Nephron progenitor cell (in vitro differentiated cells): ENCODE measurements around the gene SOCS6.
A peak's percentile ranks its signal among the peaks of the same experiment; 100 is the strongest.
"Not testable (repeated sequence)": the region's sequence is repeated elsewhere in the genome, so short reads cannot be mapped to it uniquely, and the experiment has no call there.

Experiments used
- DNase-seq: peaks from one replicate; pipeline ENCODE4 v3.0.0; 2021
- H3K27ac Mint-ChIP-seq: 2 replicates; pipeline ENCODE4 v1.8.0; 2021; ENCODE audit warnings: mild to moderate bottlenecking, moderate library complexity, mixed read lengths
- H3K27me3 Mint-ChIP-seq: 2 replicates; pipeline ENCODE4 v1.8.0; 2021; ENCODE audit warnings: mild to moderate bottlenecking, low read depth, mixed read lengths; ENCODE audit not compliant: poor library complexity
- H3K36me3 Mint-ChIP-seq: 2 replicates; pipeline ENCODE4 v1.8.0; 2021; ENCODE audit warnings: low read depth, mixed read lengths
- H3K4me1 Mint-ChIP-seq: 2 replicates; pipeline ENCODE4 v1.8.0; 2021; ENCODE audit warnings: mixed read lengths
- H3K4me3 Mint-ChIP-seq: 2 replicates; pipeline ENCODE4 v1.8.0; 2021; ENCODE audit warnings: mild to moderate bottlenecking, moderate library complexity, mixed read lengths
- H3K9me3 Mint-ChIP-seq: 2 replicates; pipeline ENCODE4 v1.8.0; 2021; ENCODE audit warnings: mild to moderate bottlenecking, moderate library complexity, mixed read lengths
- TF ChIP-seq, protein P1 (sequence below): fragments of 200-600 bp; sonication (generic); IDR thresholded peaks from 2 replicates; pipeline ENCODE4 v1.5.0; 2021; ENCODE audit warnings: antibody characterized with exemption

The SOCS6 gene

DNA sequence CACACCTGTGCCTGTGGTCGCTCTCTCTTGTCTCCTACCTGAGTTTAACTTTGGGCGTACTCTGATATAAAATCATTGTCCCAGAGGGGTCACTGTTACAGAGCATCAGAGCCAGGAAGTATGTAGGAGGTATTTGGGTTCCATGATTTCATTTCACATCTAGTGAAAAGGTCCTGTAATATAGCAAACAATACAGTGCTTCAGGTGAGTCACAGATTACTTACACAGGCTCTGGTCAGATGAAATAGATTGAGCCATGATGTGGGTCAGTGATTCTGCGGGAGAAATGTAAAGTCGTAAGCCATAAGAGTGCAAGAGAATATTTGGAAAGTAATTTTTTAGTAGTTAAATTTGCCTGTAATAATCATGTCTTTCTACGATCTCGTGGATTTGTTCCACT, 70.2 kb downstream of the SOCS6 start:
- H3K4me3 Mint-ChIP-seq, result no peak overlapping the region
- no peak overlapping the region for H3K27ac Mint-ChIP-seq
- peaks cover under 1% of the 10 kb centered on the region for H3K36me3 Mint-ChIP-seq
- TF ChIP-seq, protein P1, sequence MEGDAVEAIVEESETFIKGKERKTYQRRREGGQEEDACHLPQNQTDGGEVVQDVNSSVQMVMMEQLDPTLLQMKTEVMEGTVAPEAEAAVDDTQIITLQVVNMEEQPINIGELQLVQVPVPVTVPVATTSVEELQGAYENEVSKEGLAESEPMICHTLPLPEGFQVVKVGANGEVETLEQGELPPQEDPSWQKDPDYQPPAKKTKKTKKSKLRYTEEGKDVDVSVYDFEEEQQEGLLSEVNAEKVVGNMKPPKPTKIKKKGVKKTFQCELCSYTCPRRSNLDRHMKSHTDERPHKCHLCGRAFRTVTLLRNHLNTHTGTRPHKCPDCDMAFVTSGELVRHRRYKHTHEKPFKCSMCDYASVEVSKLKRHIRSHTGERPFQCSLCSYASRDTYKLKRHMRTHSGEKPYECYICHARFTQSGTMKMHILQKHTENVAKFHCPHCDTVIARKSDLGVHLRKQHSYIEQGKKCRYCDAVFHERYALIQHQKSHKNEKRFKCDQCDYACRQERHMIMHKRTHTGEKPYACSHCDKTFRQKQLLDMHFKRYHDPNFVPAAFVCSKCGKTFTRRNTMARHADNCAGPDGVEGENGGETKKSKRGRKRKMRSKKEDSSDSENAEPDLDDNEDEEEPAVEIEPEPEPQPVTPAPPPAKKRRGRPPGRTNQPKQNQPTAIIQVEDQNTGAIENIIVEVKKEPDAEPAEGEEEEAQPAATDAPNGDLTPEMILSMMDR, result no peak
- peaks cover under 1% of the 10 kb centered on the region for H3K9me3 Mint-ChIP-seq
- no peak for DNase-seq
- peaks cover 10% of the 10 kb centered on the region for H3K4me1 Mint-ChIP-seq
- no peaks in the 10 kb centered on the region for H3K27me3 Mint-ChIP-seq

DNA sequence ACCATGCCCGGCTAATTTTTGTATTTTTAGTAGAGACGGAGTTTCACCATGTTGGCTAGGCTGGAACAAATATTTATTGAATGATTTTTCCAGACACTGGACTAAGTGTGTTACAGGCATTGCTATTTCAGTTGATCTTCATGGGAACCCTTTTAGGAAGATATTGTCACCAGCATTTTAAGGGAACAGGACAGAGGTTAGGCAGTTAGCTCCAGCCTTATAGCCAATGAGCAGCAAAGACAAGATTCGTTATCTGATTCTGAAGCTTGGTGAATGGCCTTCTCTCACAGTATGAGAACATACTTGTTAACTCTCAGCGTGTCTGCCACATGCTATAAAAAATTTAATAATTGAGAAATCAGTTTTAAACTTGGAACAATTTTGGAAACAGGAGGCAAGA, 73.4 kb downstream of the SOCS6 start:
- no peak for DNase-seq
- Mint-ChIP-seq H3K9me3 (no peaks in the 10 kb centered on the region), H3K27ac (no peak overlapping the region), H3K4me3 (no peak overlapping the region), H3K4me1 (peaks cover 14% of the 10 kb centered on the region), H3K36me3 (no peaks in the 10 kb centered on the region), H3K27me3 (no peaks in the 10 kb centered on the region)
- TF ChIP-seq, protein P1, result no peak

DNA sequence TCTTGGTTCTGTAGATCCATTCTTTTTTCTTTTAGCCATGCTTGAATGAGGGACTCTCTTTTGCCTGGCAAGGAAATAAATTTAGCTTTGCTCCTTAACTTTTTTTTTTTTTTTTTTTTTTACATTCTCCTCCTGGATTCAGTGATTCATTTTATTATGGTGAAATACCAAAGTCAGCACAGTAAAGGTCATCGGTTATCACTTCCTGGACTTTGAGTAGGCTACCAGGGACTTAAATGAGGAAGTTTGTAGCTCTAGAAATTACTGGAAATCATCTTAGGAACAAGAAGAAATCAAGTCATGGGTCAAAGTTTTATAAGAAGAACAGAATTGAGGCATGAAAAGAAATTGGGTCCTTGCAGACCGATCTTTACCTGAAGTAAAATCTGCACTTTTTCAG, 75.0 kb downstream of the SOCS6 start:
- TF ChIP-seq, protein P1, result no peak
- DNase-seq, result no peak
- no peaks in the 10 kb centered on the region for H3K27me3 Mint-ChIP-seq
- H3K4me1 Mint-ChIP-seq, result peaks cover 20% of the 10 kb centered on the region
- no peaks in the 10 kb centered on the region for H3K9me3 Mint-ChIP-seq
- no peaks in the 10 kb centered on the region for H3K36me3 Mint-ChIP-seq
- H3K27ac Mint-ChIP-seq, result no peak overlapping the region
- H3K4me3 Mint-ChIP-seq, result no peak overlapping the region

DNA sequence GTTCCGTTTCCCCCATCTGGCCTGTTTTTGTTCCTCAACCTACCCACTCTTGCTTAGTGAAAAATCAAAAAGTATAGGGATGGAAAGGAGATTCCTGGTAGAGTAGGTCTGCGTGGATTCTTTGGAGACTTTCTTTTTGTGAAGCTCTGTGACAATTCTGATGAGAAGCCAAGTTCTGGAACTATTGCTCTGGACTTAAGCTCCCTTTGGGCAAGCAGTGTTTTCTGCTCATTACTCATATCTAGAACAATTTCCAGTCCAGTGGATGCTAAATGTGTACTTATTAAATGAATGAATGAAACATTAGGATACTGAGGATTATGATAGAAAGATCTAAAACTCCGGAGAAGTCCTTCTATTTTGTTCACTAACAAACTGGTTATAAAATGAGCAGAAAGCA, 76.5 kb downstream of the SOCS6 start:
- DNase-seq, result no peak
- Mint-ChIP-seq H3K4me1 (peaks cover 20% of the 10 kb centered on the region), H3K9me3 (no peaks in the 10 kb centered on the region), H3K27me3 (no peaks in the 10 kb centered on the region), H3K4me3 (no peak overlapping the region), H3K27ac (no peak overlapping the region), H3K36me3 (no peaks in the 10 kb centered on the region)
- TF ChIP-seq, protein P1, result no peak

DNA sequence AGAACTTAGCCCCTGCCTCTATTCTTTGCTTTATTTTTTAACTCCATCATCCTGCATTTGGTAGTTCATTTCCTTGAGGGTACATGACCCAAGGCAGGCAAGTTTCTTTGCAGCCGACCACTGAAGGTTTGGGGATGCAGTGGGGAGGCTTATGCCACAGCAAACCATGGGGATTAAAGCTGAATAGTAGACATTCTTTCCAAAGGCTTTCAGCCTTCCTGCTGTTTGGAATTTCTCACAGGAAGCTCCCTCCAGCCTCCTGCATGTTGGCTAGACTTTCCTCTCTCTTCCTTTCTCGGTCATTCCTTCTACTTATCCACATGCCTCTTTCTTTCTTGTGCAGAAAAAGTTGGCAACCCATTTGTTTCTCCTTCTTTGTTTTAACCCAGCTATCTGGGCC, 77.3 kb downstream of the SOCS6 start:
- peak overlapping the region; percentile 2 for H3K27ac Mint-ChIP-seq

DNA sequence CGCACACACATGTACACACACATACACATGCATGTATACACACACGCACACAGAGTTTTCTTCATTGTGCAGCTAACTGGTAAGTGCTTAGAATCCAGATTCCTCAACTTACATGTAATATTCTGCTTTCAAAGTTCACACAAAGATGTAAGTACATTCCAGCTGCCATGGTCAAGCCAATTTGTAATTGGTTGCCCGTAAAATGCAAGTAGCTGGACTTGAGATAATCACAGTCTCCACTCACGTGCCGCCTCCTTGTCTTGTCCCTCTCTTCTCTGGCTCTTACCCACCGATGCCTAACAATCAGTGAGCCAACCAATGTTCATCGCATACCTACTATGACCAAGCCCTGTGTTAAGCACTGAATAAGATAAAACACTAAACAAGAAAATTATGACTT, 77.8 kb downstream of the SOCS6 start:
- Mint-ChIP-seq H3K4me3 (no peak overlapping the region), H3K9me3 (no peaks in the 10 kb centered on the region), H3K36me3 (no peaks in the 10 kb centered on the region), H3K27me3 (peaks cover 5% of the 10 kb centered on the region), H3K27ac (peak overlapping the region; percentile 2), H3K4me1 (peaks cover 20% of the 10 kb centered on the region)
- DNase-seq, result no peak
- TF ChIP-seq, protein P1, result no peak

More for the DNA sequence above, 77.3 kb downstream of the SOCS6 start:
- H3K4me3 Mint-ChIP-seq, result no peak overlapping the region
- DNase-seq, result no peak
- H3K36me3 Mint-ChIP-seq, result no peaks in the 10 kb centered on the region
- no peaks in the 10 kb centered on the region for H3K9me3 Mint-ChIP-seq
- H3K4me1 Mint-ChIP-seq, result peaks cover 20% of the 10 kb centered on the region
- TF ChIP-seq, protein P1, result no peak
- peaks cover 3% of the 10 kb centered on the region for H3K27me3 Mint-ChIP-seq

DNA sequence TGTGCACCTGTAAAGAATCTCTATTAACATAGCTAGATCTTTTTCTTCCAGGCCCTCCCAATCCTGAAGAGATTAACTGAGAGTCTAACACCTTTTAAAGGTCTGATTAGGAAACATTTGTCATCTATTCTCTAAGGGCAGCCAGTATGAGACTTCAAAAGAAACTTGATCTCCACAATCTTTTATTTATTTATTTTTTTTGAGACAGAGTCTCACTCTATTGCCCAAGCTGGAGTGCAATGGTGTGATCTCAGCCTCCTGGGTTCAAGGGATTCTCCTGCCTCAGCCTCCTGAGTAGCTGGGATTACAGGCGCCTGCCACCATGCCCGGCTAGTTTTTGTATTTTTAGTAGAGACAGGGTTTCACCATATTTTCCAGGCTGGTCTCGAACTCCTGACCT, 78.5 kb downstream of the SOCS6 start:
- not testable (repeated sequence) for H3K36me3 Mint-ChIP-seq, H3K9me3 Mint-ChIP-seq

More for the DNA sequence above, 78.5 kb downstream of the SOCS6 start:
- not testable (repeated sequence) for H3K27ac Mint-ChIP-seq, H3K4me3 Mint-ChIP-seq, DNase-seq, H3K27me3 Mint-ChIP-seq
- peaks cover 20% of the 10 kb centered on the region for H3K4me1 Mint-ChIP-seq
